MCF 10A (cell line): ENCODE results near the gene CDA. TPM values are rescaled to one million over a fixed set of nuclear protein-coding genes. Genes with fewer than 3 reads are reported as not detected.

Experiments used
- BruUV-seq: library from RNA; stranded (reverse); fragments of 400-500 nt; replicated peaks from 2 replicates; lab custom pipeline; 2021; lab: Mats Ljungman, UMichigan
- CTCF ChIA-PET: fragments of 300-600 bp; sonication (Branson Sonifier 250); formaldehyde crosslinking; extraction: SDS; loops from one replicate; lab custom pipeline; 2021; ENCODE audit warnings: antibody characterized with exemption, inconsistent platforms; lab: Yijun Ruan, JAX
- POLR2A ChIA-PET: fragments of 300-600, 350-650 bp; sonication (Branson Sonifier 250); formaldehyde crosslinking; extraction: SDS; loops from one replicate; lab custom pipeline; 2020; ENCODE audit warnings: antibody characterized with exemption, inconsistent platforms; lab: Yijun Ruan, JAX
- DNase-seq: peaks from one replicate; pipeline ENCODE4 v3.0.0-alpha.2; 2018; ENCODE audit not compliant: unreplicated experiment
- H3K27ac Mint-ChIP-seq: one replicate; pipeline ENCODE4 v1.8.0; 2022; ENCODE audit warnings: mild to moderate bottlenecking, low read depth, mixed read lengths; ENCODE audit not compliant: unreplicated experiment
- H3K27me3 Mint-ChIP-seq: one replicate; pipeline ENCODE4 v1.8.0; 2022; ENCODE audit warnings: mixed read lengths; ENCODE audit not compliant: insufficient read depth, unreplicated experiment
- H3K36me3 Mint-ChIP-seq: one replicate; pipeline ENCODE4 v1.8.0; 2022; ENCODE audit warnings: mild to moderate bottlenecking, moderate library complexity, mixed read lengths; ENCODE audit not compliant: insufficient read depth, unreplicated experiment
- H3K4me1 Mint-ChIP-seq: one replicate; pipeline ENCODE4 v1.8.0; 2022; ENCODE audit warnings: mixed read lengths; ENCODE audit not compliant: insufficient read depth, unreplicated experiment
- H3K4me3 Mint-ChIP-seq: one replicate; pipeline ENCODE4 v1.8.0; 2022; ENCODE audit warnings: mild to moderate bottlenecking, moderate library complexity, mixed read lengths; ENCODE audit not compliant: unreplicated experiment
- H3K9me3 Mint-ChIP-seq: one replicate; pipeline ENCODE4 v1.8.0; 2022; ENCODE audit warnings: mixed read lengths; ENCODE audit not compliant: unreplicated experiment
- CTCF ChIP-seq: fragments of 200-600 bp; IDR thresholded peaks from one replicate; pipeline ENCODE4 v1.8.0; 2022; ENCODE audit warnings: antibody characterized with exemption, mild to moderate bottlenecking; ENCODE audit not compliant: unreplicated experiment
- intact Hi-C: fragments of 100-400 bp; cut with micrococcal nuclease; formaldehyde crosslinking; loops from 2 replicates; pipeline ENCODE4 v1.14.1; 2022
- total RNA-seq: library from RNA; stranded (reverse); gene quantifications from 2 replicates; pipeline ENCODE4 v1.2.3, GENCODE V29; 2022

CDA gene
- total RNA-seq, 1 experiment from 2014 or later = not detected

GRCh38 chr1:20615946-20616846 is 27.3 kb downstream of the CDA start:
- H3K4me1 Mint-ChIP-seq = peaks cover 22% of the 10 kb centered on the region
- BruUV-seq = no TSS peak
- ChIA-PET POLR2A (interaction anchor here (0.7 kb wide), 1 partner anchor 176 kb away, joined by 3 read pairs; no protein-coding TSS in a partner anchor), CTCF (interaction anchor here (0.7 kb wide), 1 partner anchor 1554 kb away, joined by 3 read pairs; no protein-coding TSS in a partner anchor)
- H3K36me3 Mint-ChIP-seq = peaks cover 6% of the 10 kb centered on the region
- H3K27ac Mint-ChIP-seq = no peak overlapping the region
- intact Hi-C loops = no loop called here
- TF ChIP-seq CTCF = no peak
- no peaks in the 10 kb centered on the region for H3K27me3 Mint-ChIP-seq
- DNase-seq = no peak
- H3K9me3 Mint-ChIP-seq = peaks cover 7% of the 10 kb centered on the region
- no peak overlapping the region for H3K4me3 Mint-ChIP-seq

GRCh38 chr1:20616847-20617487 is 28.1 kb downstream of the CDA start:
- TF ChIP-seq CTCF = no peak
- H3K4me3 Mint-ChIP-seq = no peak overlapping the region
- ChIA-PET POLR2A (interaction anchor here (0.7 kb wide), 1 partner anchor 8 kb away, joined by 4 read pairs; no protein-coding TSS in a partner anchor), CTCF (interaction anchor here (1.3 kb wide), 1 partner anchor 16 kb away, joined by 4 read pairs; no protein-coding TSS in a partner anchor)
- DNase-seq = no peak
- peaks cover 21% of the 10 kb centered on the region for H3K4me1 Mint-ChIP-seq
- H3K27me3 Mint-ChIP-seq = no peaks in the 10 kb centered on the region
- no peak overlapping the region for H3K27ac Mint-ChIP-seq
- intact Hi-C loops = no loop called here
- peaks cover 7% of the 10 kb centered on the region for H3K9me3 Mint-ChIP-seq
- H3K36me3 Mint-ChIP-seq = peaks cover 5% of the 10 kb centered on the region
- BruUV-seq = no TSS peak

- Mint-ChIP-seq H3K4me1 (peaks cover 10% of the 10 kb centered on the region), H3K27ac (no peak overlapping the region), H3K4me3 (no peak overlapping the region), H3K27me3 (no peaks in the 10 kb centered on the region), H3K36me3 (no peaks in the 10 kb centered on the region), H3K9me3 (peaks cover 7% of the 10 kb centered on the region)
- no peak for DNase-seq
- intact Hi-C loops = no loop called here
- no TSS peak for BruUV-seq
- POLR2A ChIA-PET = interaction anchor here (0.5 kb wide), 1 partner anchor 7 kb away, joined by 4 read pairs; no protein-coding TSS in a partner anchor
- CTCF ChIA-PET = interaction anchor here (1.4 kb wide), 1 partner anchor 14 kb away, joined by 4 read pairs; no protein-coding TSS in a partner anchor
- no peak for TF ChIP-seq CTCF
These were observed 29.7 kb downstream of the CDA start for GRCh38 chr1:20618550-20618949.

GRCh38 chr1:20619999-20620398 is 31.1 kb downstream of the CDA start:
- ChIA-PET POLR2A (no interaction called here), CTCF (interaction anchor here (1.1 kb wide), 1 partner anchor 12 kb away, joined by 3 read pairs; no protein-coding TSS in a partner anchor)
- Mint-ChIP-seq H3K4me3 (no peak overlapping the region), H3K27ac (no peak overlapping the region), H3K27me3 (no peaks in the 10 kb centered on the region), H3K4me1 (no peaks in the 10 kb centered on the region), H3K9me3 (no peaks in the 10 kb centered on the region), H3K36me3 (no peaks in the 10 kb centered on the region)
- DNase-seq = no peak
- intact Hi-C loops = no loop called here
- TF ChIP-seq CTCF = no peak
- no TSS peak for BruUV-seq
